RWPE2 (cell line): Measurements from ENCODE around the gene RAB24.

Experiments used
- ATAC-seq: fragments of 200-7000 bp; cut with Tn5 transposase; 3 replicates; pipeline ENCODE4 v1.9.1; 2021; ENCODE audit warnings: low read depth
- DNase-seq: peaks from one replicate; pipeline ENCODE4 v3.0.0-alpha.2; 2020; ENCODE audit warnings: low spot score
- H3K27ac ChIP-seq: fragments of 450-650 bp; 2 replicates; pipeline ENCODE4 v1.5.1; 2017; ENCODE audit warnings: mild to moderate bottlenecking; ENCODE audit not compliant: poor library complexity, severe bottlenecking
- H3K27me3 ChIP-seq: fragments of 250-450 bp; sonication (Bioruptor Pico); 2 replicates; pipeline ENCODE4 v1.5.1; 2021; ENCODE audit warnings: mild to moderate bottlenecking, moderate library complexity; ENCODE audit not compliant: insufficient read depth, poor library complexity, severe bottlenecking
- H3K36me3 ChIP-seq: fragments of 250-450 bp; sonication (Bioruptor Pico); 2 replicates; pipeline ENCODE4 v1.5.1; 2020; ENCODE audit warnings: low read depth, mild to moderate bottlenecking, moderate library complexity
- H3K4me1 ChIP-seq: fragments of 250-450 bp; sonication (Bioruptor Pico); 2 replicates; pipeline ENCODE4 v1.5.1; 2021; ENCODE audit warnings: mild to moderate bottlenecking, moderate library complexity; ENCODE audit not compliant: insufficient read depth, poor library complexity, severe bottlenecking
- H3K4me3 ChIP-seq: fragments of 250-450 bp; sonication (Bioruptor Pico); 2 replicates; pipeline ENCODE4 v1.5.1; 2021; ENCODE audit warnings: mild to moderate bottlenecking, moderate library complexity; ENCODE audit not compliant: severe bottlenecking
- H3K9me3 ChIP-seq: fragments of 250-450 bp; sonication (Bioruptor Pico); 2 replicates; pipeline ENCODE4 v1.5.1; 2021; ENCODE audit warnings: mild to moderate bottlenecking, moderate library complexity; ENCODE audit not compliant: severe bottlenecking
- TF ChIP-seq, protein P1 (sequence below): fragments of 450-650 bp; IDR thresholded peaks from one replicate; pipeline ENCODE4 v1.5.1; 2017; ENCODE audit warnings: mild to moderate bottlenecking, moderate library complexity; ENCODE audit not compliant: poor library complexity, severe bottlenecking

Gene RAB24

DNA sequence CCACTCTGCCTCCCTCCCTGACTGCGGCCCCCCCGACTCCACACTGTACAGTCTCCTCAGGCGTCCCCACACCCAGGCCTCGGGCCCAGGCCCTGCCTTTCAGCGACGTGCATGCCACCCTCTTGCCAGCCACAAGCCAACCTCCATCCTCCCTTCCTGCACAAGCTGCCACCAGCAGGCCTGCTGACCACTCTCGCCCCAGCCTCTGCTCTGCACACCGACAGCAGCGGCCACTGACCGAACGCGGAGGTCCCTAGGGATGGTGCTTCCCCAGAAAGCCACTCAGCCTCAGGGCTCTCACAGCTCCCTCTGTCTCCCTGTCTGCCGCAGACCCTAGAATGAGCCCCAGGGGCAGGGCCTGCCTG, 29.4 kb upstream of the RAB24 start:
- Histone ChIP-seq H3K27me3 (no peaks in the 10 kb centered on the region), H3K4me1 (peaks cover 5% of the 10 kb centered on the region), H3K4me3 (no peak overlapping the region), H3K27ac (no peak overlapping the region), H3K36me3 (peaks cover 77% of the 10 kb centered on the region), H3K9me3 (no peaks in the 10 kb centered on the region)
- no peak for DNase-seq
- no peak for ATAC-seq
- TF ChIP-seq, protein P1, sequence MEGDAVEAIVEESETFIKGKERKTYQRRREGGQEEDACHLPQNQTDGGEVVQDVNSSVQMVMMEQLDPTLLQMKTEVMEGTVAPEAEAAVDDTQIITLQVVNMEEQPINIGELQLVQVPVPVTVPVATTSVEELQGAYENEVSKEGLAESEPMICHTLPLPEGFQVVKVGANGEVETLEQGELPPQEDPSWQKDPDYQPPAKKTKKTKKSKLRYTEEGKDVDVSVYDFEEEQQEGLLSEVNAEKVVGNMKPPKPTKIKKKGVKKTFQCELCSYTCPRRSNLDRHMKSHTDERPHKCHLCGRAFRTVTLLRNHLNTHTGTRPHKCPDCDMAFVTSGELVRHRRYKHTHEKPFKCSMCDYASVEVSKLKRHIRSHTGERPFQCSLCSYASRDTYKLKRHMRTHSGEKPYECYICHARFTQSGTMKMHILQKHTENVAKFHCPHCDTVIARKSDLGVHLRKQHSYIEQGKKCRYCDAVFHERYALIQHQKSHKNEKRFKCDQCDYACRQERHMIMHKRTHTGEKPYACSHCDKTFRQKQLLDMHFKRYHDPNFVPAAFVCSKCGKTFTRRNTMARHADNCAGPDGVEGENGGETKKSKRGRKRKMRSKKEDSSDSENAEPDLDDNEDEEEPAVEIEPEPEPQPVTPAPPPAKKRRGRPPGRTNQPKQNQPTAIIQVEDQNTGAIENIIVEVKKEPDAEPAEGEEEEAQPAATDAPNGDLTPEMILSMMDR: no peak

DNA sequence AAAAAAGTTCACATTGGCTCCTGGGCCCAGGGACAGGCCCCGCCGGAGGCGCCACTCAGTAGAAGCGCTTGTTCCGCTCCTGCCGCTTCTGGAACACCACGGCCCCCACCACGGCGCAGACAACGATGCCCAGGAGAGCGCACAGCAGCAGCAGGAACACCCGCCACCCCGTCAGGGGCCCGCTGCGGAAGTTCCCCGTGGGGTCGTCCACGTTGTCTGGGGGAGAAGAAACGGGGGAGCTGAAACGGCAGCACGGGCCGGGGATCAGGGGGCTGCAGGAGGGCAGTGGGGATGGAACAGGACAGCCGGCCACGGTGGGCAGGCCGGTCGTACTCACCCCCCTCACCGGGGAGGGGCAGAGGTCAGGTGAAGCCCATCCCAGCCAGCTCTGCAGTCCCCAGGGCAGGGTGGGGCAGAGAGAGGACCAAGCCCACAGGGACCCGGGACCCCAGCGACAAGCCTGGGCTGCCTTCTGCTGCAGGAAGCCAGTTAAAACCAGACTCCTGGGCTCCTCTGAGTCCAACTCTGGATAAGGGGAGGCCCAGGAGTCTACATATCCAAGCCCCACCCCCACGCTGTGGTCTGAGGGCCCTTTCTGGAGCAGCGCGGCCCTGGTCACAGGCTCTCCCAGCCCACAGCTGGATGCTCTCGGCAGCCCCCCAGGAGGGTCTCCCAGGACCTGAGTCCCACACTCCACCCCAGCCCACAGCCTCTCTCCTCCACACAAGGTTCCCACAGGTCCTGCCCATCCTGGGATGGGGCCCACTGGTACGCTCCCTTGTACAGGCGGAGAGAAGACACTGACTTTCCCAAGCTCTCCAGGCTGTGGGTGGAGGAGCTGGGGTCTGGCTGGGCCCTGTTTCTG, 28.7 kb upstream of the RAB24 start:
- Histone ChIP-seq H3K4me1 (peaks cover 7% of the 10 kb centered on the region), H3K27ac (no peak overlapping the region), H3K36me3 (peaks cover 75% of the 10 kb centered on the region), H3K4me3 (no peak overlapping the region), H3K9me3 (no peaks in the 10 kb centered on the region), H3K27me3 (no peaks in the 10 kb centered on the region)
- ATAC-seq (no peak), DNase-seq (no peak)
- TF ChIP-seq, protein P1: no peak

DNA sequence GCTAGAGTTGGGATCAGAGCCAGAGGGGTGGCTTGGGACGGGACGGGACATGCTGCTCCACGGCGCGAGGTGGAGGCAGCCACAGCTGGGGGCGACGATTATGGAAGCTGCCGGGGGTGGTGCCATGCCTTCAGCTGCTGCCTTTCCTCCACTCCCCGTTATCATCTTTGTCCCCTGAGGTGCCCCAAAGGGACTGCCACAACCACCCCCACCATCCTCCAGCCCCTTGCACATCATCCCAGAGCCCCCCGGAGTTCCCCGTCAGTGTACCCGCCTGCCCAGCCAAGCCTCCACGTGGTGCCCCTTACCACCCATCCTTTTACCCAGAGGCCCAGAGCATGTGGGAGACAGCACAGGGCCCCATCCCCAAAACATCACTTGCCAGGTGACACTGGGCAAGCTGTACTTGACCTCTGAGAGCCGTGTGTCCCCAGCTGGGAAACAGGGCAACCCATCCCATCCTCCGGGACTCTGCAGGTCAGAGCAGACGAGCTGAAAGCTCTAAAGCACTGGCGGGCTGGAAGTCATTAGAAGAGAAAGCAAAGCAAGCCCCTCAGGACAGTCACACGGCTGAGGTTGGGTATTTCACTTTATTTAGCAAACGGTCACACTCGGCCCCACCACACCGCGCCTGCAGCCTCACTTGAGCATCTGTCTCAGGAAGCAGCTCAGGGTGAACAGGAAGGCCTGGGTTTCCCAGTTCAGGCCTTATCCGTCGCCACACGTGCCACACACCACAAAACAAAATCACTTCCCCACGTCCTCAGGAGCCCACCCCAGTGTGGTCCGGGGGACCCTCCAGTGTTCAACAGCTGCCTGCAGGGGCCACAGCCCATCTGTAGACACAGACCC, 27.7 kb upstream of the RAB24 start:
- no peak for ATAC-seq
- TF ChIP-seq, protein P1: no peak
- no peaks in the 10 kb centered on the region for H3K9me3 ChIP-seq
- H3K4me3 ChIP-seq: no peak overlapping the region
- DNase-seq: no peak
- peaks cover 68% of the 10 kb centered on the region for H3K36me3 ChIP-seq
- H3K4me1 ChIP-seq: peaks cover 10% of the 10 kb centered on the region
- H3K27ac ChIP-seq: no peak overlapping the region
- no peaks in the 10 kb centered on the region for H3K27me3 ChIP-seq

DNA sequence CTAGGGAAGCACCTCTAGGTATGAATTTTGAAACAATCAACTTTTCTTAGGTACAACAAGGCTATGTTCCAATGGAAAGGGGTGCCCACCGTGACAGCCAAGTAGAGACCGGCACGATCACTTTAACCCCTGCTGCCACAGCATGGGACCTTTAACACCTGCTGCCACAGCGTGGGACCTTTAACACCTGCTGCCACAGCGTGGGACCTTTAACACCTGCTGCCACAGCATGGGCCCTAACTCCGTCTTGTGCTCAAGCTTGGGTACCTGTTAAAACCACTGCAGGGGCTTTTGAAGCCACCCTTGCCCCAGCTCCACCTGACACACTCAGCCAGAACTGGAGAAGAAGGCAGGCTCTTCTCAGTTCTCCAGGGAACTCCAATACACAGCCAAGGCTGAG, 26.4 kb upstream of the RAB24 start:
- no peak overlapping the region for H3K4me3 ChIP-seq
- H3K27me3 ChIP-seq: no peaks in the 10 kb centered on the region
- no peaks in the 10 kb centered on the region for H3K9me3 ChIP-seq
- no peak for ATAC-seq
- TF ChIP-seq, protein P1: no peak
- peaks cover 54% of the 10 kb centered on the region for H3K36me3 ChIP-seq
- no peak for DNase-seq
- H3K4me1 ChIP-seq: peaks cover 11% of the 10 kb centered on the region
- H3K27ac ChIP-seq: no peak overlapping the region
